ENCODE measurements around the gene GAS6.

GRCh38 chr13:113822266-113822665 is 41.6 kb downstream of the GAS6 start:
- no peak for TF ChIP-seq CTCF (conservative IDR thresholded peaks at IDR 0.05)
- no peak for TF ChIP-seq EZH2 (IDR thresholded peaks at IDR 0.05; ENCODE audit: low read depth)

All from PC-9 (cell line).